GM23338 (cell line): ENCODE results near the gene AOPEP. TPM values are rescaled to one million over a fixed set of nuclear protein-coding genes. Genes with fewer than 3 reads are reported as not detected.

Experiments
- ATAC-seq: fragments of 200-7000 bp; cut with Tn5 transposase; 3 replicates; pipeline ENCODE4 v1.9.1; 2020
- DNase-seq: peaks from one replicate; pipeline ENCODE4 v3.0.0-alpha.2; 2015; ENCODE audit warnings: low spot score
- H2AFZ ChIP-seq: fragments of 200-600 bp; sonication (generic); 2 replicates; pipeline ENCODE4 v1.8.0; 2016; ENCODE audit warnings: antibody characterized with exemption, mild to moderate bottlenecking, moderate library complexity
- H3F3A ChIP-seq: fragments of 200-600 bp; sonication (generic); replicated peaks from 2 replicates; pipeline ENCODE4 v1.8.0; 2017; ENCODE audit warnings: antibody characterized with exemption, mixed run types, low read depth
- H3K27ac ChIP-seq: fragments of 200-600 bp; sonication (generic); 2 replicates; pipeline ENCODE4 v1.6.1; 2016; ENCODE audit warnings: low read depth
- H3K27me3 ChIP-seq: fragments of 200-600 bp; sonication (generic); 2 replicates; pipeline ENCODE4 v1.8.0; 2016; ENCODE audit warnings: mild to moderate bottlenecking, mixed run types, moderate library complexity; ENCODE audit not compliant: insufficient read depth
- H3K36me3 ChIP-seq: fragments of 200-600 bp; sonication (generic); 2 replicates; pipeline ENCODE4 v1.8.0; 2016; ENCODE audit warnings: mild to moderate bottlenecking; ENCODE audit not compliant: insufficient read depth
- H3K4me1 ChIP-seq: fragments of 200-600 bp; sonication (generic); 2 replicates; pipeline ENCODE4 v1.8.0; 2016; ENCODE audit warnings: mild to moderate bottlenecking, moderate library complexity; ENCODE audit not compliant: insufficient read depth
- H3K4me2 ChIP-seq: fragments of 200-600 bp; sonication (generic); 2 replicates; pipeline ENCODE4 v1.7.1; 2017; ENCODE audit warnings: mixed run types
- H3K4me3 ChIP-seq: fragments of 200-600 bp; sonication (generic); 2 replicates; pipeline ENCODE4 v1.6.1; 2016; ENCODE audit warnings: mixed run types
- H3K79me2 ChIP-seq: fragments of 200-600 bp; sonication (generic); replicated peaks from 2 replicates; pipeline ENCODE4 v1.8.0; 2017; ENCODE audit warnings: mild to moderate bottlenecking; ENCODE audit not compliant: insufficient read depth
- H3K9me2 ChIP-seq: fragments of 200-600 bp; sonication (generic); 2 replicates; pipeline ENCODE4 v1.8.0; 2017; ENCODE audit not compliant: insufficient read depth
- H4K20me1 ChIP-seq: fragments of 200-600 bp; sonication (generic); replicated peaks from 2 replicates; pipeline ENCODE4 v1.8.0; 2017; ENCODE audit warnings: mild to moderate bottlenecking; ENCODE audit not compliant: insufficient read depth
- H3K27ac Mint-ChIP-seq: 2 replicates; pipeline ENCODE4 v1.8.0; 2020; ENCODE audit warnings: inconsistent platforms, mild to moderate bottlenecking, moderate library complexity, mixed read lengths
- H3K27me3 Mint-ChIP-seq: 3 replicates; pipeline ENCODE4 v1.8.0; 2022; ENCODE audit warnings: low read depth, mild to moderate bottlenecking, moderate library complexity, mixed read lengths, inconsistent platforms; ENCODE audit not compliant: insufficient read depth, poor library complexity
- H3K36me3 Mint-ChIP-seq: 3 replicates; pipeline ENCODE4 v1.8.0; 2021; ENCODE audit warnings: low read depth, mild to moderate bottlenecking, inconsistent platforms, moderate library complexity, mixed read lengths
- H3K4me1 Mint-ChIP-seq: 3 replicates; pipeline ENCODE4 v1.8.0; 2020; ENCODE audit warnings: mild to moderate bottlenecking, inconsistent platforms, mixed read lengths
- H3K4me3 Mint-ChIP-seq: 3 replicates; pipeline ENCODE4 v1.8.0; 2021; ENCODE audit warnings: moderate library complexity, mild to moderate bottlenecking, inconsistent platforms, mixed read lengths
- H3K9me3 Mint-ChIP-seq: 3 replicates; pipeline ENCODE4 v1.8.0; 2020; ENCODE audit warnings: moderate library complexity, mild to moderate bottlenecking, inconsistent platforms, mixed read lengths
- CREB1 ChIP-seq: fragments of 250-450 bp; sonication (Bioruptor Pico); IDR thresholded peaks from 2 replicates; pipeline ENCODE4 v1.5.0; 2020; ENCODE audit warnings: low read depth, mild to moderate bottlenecking, moderate library complexity
- EZH2 ChIP-seq: fragments of 200-600 bp; sonication (generic); IDR thresholded peaks from one replicate; pipeline ENCODE4 v1.8.0; 2017; ENCODE audit warnings: antibody characterized with exemption, mild to moderate bottlenecking, low read depth; ENCODE audit not compliant: unreplicated experiment
- JUNB ChIP-seq: IDR thresholded peaks from one replicate; pipeline ENCODE4 v1.6.1; 2016; ENCODE audit warnings: antibody characterized with exemption; ENCODE audit not compliant: unreplicated experiment
- POLR2AphosphoS5 ChIP-seq: IDR thresholded peaks from 2 replicates; pipeline ENCODE4 v1.6.1; 2016; ENCODE audit warnings: antibody characterized with exemption, low read depth
- STAT1 ChIP-seq: IDR thresholded peaks from one replicate; pipeline ENCODE4 v1.6.1; 2016; ENCODE audit warnings: antibody characterized with exemption; ENCODE audit not compliant: unreplicated experiment
- ZNF114 ChIP-seq: fragments of 250-450 bp; sonication (Bioruptor Pico); IDR thresholded peaks from 2 replicates; pipeline ENCODE4 v1.5.0; 2020; ENCODE audit warnings: mild to moderate bottlenecking, moderate library complexity
- ZNF331 ChIP-seq: fragments of 250-450 bp; sonication (Bioruptor Pico); IDR thresholded peaks from 2 replicates; pipeline ENCODE4 v1.5.0; 2020; ENCODE audit warnings: low read depth, mild to moderate bottlenecking, moderate library complexity
- ZNF462 ChIP-seq: fragments of 250-450 bp; sonication (Bioruptor Pico); IDR thresholded peaks from 2 replicates; pipeline ENCODE4 v1.5.0; 2020; ENCODE audit warnings: mild to moderate bottlenecking, moderate library complexity
- polyA plus RNA-seq: library from polyadenylated mRNA; unstranded; fragments of >200 nt; fragmentation: Nextera tagmentation; extraction: Ambion mirVana; gene quantifications from 2 replicates; pipeline ENCODE4 v1.2.1, GENCODE V29; 2016
- total RNA-seq: library from RNA; depleted of rRNA; stranded (reverse); fragments of >200 nt; shearing (Covaris generic); gene quantifications from 2 replicates; pipeline ENCODE4 v1.2.3, GENCODE V29; 2014
- TF ChIP-seq, protein P1 (sequence below): IDR thresholded peaks from 2 replicates; pipeline ENCODE4 v1.6.1; 2016; ENCODE audit warnings: antibody characterized with exemption
- TF ChIP-seq, protein P2 (sequence below): IDR thresholded peaks from one replicate; pipeline ENCODE4 v1.6.1; 2018; ENCODE audit warnings: antibody characterized with exemption; ENCODE audit not compliant: unreplicated experiment

The AOPEP gene
- total and polyA plus RNA-seq, 2 experiments from 2014 or later, result 7.0 to 16.5 TPM

GRCh38 chr9:95075700-95076099 is 349.2 kb downstream of the AOPEP start:
- H3K9me2 ChIP-seq, result no peaks in the 10 kb centered on the region
- DNase-seq (no peak), ATAC-seq (no peak)
- TF ChIP-seq ZNF114 (CRISPR knock-in tag) (no peak), POLR2AphosphoS5 (no peak), CREB1 (no peak), STAT1 (no peak), JUNB (no peak), ZNF331 (CRISPR knock-in tag) (no peak), EZH2 (no peak), ZNF462 (CRISPR knock-in tag) (no peak)
- TF ChIP-seq, protein P1, sequence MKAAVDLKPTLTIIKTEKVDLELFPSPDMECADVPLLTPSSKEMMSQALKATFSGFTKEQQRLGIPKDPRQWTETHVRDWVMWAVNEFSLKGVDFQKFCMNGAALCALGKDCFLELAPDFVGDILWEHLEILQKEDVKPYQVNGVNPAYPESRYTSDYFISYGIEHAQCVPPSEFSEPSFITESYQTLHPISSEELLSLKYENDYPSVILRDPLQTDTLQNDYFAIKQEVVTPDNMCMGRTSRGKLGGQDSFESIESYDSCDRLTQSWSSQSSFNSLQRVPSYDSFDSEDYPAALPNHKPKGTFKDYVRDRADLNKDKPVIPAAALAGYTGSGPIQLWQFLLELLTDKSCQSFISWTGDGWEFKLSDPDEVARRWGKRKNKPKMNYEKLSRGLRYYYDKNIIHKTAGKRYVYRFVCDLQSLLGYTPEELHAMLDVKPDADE, result no peak
- TF ChIP-seq, protein P2, sequence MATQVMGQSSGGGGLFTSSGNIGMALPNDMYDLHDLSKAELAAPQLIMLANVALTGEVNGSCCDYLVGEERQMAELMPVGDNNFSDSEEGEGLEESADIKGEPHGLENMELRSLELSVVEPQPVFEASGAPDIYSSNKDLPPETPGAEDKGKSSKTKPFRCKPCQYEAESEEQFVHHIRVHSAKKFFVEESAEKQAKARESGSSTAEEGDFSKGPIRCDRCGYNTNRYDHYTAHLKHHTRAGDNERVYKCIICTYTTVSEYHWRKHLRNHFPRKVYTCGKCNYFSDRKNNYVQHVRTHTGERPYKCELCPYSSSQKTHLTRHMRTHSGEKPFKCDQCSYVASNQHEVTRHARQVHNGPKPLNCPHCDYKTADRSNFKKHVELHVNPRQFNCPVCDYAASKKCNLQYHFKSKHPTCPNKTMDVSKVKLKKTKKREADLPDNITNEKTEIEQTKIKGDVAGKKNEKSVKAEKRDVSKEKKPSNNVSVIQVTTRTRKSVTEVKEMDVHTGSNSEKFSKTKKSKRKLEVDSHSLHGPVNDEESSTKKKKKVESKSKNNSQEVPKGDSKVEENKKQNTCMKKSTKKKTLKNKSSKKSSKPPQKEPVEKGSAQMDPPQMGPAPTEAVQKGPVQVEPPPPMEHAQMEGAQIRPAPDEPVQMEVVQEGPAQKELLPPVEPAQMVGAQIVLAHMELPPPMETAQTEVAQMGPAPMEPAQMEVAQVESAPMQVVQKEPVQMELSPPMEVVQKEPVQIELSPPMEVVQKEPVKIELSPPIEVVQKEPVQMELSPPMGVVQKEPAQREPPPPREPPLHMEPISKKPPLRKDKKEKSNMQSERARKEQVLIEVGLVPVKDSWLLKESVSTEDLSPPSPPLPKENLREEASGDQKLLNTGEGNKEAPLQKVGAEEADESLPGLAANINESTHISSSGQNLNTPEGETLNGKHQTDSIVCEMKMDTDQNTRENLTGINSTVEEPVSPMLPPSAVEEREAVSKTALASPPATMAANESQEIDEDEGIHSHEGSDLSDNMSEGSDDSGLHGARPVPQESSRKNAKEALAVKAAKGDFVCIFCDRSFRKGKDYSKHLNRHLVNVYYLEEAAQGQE, result no peak
- no peaks in the 10 kb centered on the region for H3K9me3 Mint-ChIP-seq
- H3F3A ChIP-seq, result no peaks in the 10 kb centered on the region
- H3K27me3 Mint-ChIP-seq, result peaks cover 8% of the 10 kb centered on the region
- H3K36me3 ChIP-seq, result no peaks in the 10 kb centered on the region
- H3K4me2 ChIP-seq, result no peak overlapping the region
- no peaks in the 10 kb centered on the region for H3K79me2 ChIP-seq
- H3K4me1 Mint-ChIP-seq, result peaks cover 31% of the 10 kb centered on the region
- H2AFZ ChIP-seq, result no peak overlapping the region
- H4K20me1 ChIP-seq, result no peaks in the 10 kb centered on the region
- no peaks in the 10 kb centered on the region for H3K27me3 ChIP-seq
- no peak overlapping the region for H3K4me3 ChIP-seq
- 0 out of 2 replicates have a peak, but pooled peaks cover 8% of the 10 kb centered on the region for H3K4me1 ChIP-seq
- H3K27ac Mint-ChIP-seq, result no peak overlapping the region
- no peaks in the 10 kb centered on the region for H3K36me3 Mint-ChIP-seq
- H3K4me3 Mint-ChIP-seq, result no peak overlapping the region
- no peak overlapping the region for H3K27ac ChIP-seq
